HG03060 (cell line): ENCODE results near the gene PHF19.
A peak's percentile ranks its signal among the peaks of the same experiment; 100 is the strongest.

Experiments used
- ATAC-seq: cut with Tn5 transposase; IDR thresholded peaks from one replicate; pipeline ENCODE4 v1.9.1; 2021; ENCODE audit warnings: low read depth, moderate number of reproducible peaks; ENCODE audit not compliant: unreplicated experiment

PHF19 gene

DNA sequence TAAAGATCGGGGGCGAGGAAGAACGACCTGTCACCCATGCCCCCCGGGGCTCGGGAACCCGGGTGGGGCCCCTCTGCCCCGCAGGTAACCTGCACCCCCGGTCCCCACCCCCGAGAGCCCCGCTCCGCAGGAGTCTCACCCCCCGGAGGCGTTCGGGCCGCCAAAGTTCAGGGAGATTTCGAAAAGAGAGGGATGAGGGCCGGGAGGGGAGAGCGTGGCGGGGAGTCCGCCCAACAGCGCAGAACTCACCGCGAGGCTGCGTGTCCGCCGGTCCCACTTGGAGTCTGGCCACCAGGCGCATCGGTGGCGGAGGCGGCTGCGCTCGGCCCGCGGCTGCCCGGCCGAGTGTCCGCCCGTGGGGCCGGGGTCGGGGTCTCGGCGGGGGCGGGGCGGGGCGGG is at the start of gene PHF19:
Gene PHF19 (minus strand): TSS at position 347 of the 399 bp plus-strand sequence. CDS start 2,447 bp downstream, outside the sequence.
- no peak for ATAC-seq

DNA sequence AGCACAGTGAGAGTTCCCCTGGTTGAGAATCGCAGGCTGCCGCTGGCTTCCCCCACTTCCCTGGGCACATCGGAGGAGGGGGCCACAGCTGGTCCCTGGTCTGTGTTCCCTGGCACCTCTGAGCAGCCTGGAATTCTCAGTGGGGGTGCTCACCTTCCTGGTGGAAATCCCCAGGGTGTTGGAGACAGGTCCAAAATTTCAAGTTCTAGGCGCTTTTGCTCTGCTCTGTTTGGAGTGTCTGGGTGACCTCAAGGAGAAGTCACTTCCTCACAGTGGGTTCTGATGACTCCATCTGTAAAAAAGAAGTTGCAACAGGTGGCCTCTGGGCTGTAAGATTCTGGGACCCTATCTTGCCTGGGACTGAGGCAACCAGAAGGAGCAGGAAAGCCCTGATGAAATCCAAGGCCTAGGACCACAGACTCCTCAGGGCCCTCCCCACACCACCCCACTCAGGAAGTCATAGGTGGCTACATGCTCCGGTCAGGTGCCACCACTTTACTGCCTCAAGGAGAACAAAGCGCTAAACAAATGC is 49.5 kb upstream of the PHF19 start, which contains the start of gene TRAF1:
Gene TRAF1 (minus strand): TSS at position 400 of the 532 bp plus-strand sequence. CDS start 721 bp downstream, outside the sequence.
- ATAC-seq, result peak; percentile 4

DNA sequence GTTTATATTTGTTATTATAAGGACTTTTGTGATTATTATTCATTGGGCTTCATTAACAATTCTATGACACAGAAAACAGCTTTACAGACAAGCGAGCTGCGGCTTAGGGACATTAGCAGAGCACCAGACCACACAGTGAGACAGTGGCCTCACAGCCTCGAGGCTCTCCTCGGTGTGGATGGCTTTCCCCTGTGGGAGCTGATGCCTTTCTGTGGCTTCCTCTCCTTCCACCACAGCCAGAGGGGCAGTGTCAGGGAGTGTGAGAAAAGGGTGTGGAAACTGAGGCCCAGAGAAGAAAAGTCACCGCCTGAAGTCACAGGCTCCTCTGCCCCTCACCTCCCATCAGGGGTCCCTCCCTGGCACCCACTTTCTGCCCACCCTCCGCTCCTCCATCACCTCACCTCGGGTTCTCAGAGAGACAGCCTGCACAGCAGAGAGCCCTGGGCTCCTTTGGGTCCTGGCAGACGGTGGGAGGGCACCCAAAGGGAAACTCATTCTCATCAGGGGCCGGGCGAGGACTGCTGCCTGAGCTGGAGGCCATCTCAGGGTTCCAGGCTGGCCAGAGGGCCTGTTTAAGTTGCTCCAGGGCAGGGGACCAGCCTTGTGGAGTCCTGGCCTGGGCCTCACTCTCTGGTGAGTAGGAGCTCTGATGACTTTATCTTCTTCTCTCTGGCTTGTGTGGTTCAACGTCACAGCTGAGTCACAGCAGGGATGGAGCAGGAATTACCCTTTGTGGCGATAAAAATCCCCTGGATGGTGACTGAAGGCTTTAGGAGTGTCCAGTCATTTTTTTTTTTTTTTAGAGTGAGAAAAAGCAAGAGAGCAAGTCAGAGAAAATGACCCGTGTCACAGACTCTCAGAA is 48.8 kb upstream of the PHF19 start:
- ATAC-seq, result peak; percentile 31

DNA sequence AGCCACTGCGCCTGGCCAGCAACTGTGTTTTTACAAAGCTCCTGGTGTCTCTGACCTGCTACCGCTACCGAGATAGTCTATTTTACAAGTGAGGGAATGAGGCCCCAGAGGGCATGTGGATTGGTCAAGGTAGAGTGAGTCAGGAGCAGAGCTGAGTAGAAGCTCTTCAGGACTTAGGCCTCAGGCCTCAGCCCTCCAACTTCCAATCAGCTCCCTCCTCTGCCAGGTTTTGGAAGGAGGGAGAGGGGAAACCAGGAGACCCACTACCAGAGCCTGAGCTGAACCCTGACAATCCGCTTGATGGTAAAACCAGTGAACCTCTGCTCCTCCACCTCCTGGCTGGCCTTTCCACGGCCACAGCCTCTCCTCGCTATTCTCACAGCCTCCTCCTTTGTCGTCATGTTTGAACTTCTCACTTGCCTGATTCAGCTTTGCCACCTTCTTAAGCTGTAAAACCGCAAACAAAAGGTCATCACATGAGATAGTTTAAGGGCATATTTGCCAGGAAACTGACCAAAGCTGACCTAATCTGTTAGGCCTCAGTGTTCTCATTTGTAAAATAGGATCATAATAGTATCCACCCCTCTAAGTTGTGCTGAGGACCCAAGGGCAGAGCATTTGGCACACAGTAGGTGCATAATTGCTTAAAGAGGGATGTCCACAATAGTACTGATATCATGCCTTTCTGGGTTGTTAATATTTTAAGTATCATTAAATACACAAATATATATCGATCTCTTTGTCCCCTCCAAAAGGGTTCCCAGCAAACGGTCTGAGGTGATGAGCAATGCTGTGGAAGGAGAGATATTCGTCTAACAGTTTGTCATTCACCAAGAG is 47.9 kb upstream of the PHF19 start:
- no peak for ATAC-seq

DNA sequence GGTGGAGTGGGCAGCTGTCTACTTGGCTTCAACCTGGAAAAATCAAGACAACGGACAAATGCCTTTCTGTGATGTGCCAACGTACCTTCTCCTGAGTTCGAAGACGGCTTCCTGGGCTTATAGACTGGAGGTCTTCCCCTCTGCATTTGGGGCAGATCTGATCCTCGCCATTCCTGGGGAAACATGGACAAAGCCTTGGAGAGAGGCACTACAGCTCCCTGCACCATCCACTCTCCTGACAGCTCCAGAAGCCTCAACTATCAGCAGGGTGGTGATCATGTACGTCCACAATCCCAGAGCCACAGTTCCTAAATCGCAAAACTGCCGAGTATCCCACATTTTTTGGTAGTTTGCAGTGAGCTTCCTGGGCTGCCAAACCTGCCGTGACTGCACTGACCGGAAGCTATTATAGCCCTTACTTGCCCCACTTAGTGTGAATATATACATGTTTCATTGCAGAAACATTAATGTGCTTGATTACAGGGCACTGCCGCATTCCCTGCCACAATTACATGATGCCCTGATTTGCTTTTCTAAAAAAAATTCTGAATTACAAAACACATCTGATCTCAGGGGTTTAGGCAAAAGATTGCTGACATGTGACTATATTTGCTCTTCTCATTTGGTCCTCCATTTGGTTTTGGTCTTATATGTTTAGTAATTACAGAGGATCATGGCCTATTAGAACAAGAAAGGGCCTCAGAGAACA is 46.8 kb upstream of the PHF19 start:
- no peak for ATAC-seq

DNA sequence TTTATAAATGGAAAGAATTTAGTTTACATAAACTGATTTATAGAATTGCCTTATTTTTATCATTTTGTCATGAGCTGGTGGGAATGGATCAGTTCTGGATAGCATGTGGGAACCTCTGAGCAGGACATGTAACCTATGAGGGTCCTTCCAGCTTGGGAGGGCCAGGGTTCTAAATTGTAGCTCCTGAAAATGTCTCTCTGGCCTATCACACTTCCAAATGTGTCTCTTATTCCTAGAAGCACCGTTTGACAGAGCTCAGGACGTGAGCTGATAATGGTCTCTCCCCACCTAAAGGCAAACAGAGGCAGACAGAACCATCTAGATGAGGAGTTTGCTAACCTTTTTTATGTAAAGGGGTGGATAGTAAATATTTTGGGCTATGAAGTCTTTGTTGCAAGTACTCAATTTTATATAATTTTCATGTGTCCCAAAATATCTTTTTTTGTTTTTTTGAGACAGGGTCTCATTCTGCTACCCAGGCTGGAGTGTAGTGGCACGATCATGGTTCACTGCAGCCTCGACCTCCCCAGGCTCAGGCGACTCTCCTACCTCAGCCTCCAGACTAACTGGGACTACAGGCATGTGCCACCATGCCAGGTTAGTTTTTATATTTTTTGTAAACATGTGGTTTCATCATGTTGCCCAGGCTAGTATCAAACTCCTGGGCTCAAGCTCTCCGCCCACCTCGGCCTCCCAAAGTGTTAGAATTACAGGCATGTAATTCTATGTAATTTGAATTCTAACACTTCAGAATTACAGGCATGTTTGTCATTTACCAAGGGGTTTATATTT is 45.6 kb upstream of the PHF19 start:
- no peak for ATAC-seq

DNA sequence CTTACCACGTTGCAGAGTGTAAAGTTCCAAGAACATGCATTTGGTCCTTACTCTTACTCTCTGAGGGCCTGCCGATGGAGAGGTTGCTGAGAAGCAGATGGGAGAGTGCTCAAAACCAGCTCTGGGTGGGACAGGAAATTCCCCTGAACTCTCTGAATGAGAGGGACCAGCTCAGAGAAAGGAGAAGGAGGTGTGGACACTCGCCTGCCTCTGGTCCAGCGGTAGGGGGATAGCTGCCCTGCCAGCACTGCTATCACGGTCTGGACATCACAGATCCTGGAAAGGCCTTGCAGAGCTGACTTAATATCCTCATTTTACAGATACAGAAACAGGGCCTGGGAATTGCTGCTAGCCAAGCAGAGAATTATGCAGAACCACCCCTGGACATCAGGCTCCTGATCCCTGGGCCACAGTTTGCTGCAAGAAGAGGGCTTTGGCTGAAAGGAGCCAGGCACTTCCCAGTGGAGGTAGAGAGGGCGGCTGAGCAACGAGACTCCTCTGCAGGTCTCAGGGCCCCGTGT is 44.7 kb upstream of the PHF19 start:
- ATAC-seq, result no peak

DNA sequence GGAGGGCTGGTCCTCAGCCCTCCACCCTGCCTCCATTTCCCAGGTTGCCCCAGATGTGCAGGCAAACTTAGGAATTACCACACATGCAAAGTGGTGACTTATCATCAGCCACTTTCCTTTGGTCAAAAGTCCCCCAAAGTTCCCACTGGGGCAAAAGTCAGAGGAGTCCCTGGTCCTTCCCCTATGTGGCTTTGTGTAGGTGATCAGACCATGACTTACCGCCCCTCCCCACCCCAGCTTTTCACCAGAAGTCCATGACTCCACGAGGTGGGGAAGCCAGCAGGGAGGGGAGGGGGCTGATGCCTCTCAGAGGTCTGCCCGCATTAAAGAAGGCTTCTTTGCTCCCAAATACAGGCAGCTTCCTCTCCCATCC is 43.8 kb upstream of the PHF19 start:
- ATAC-seq, result no peak

DNA sequence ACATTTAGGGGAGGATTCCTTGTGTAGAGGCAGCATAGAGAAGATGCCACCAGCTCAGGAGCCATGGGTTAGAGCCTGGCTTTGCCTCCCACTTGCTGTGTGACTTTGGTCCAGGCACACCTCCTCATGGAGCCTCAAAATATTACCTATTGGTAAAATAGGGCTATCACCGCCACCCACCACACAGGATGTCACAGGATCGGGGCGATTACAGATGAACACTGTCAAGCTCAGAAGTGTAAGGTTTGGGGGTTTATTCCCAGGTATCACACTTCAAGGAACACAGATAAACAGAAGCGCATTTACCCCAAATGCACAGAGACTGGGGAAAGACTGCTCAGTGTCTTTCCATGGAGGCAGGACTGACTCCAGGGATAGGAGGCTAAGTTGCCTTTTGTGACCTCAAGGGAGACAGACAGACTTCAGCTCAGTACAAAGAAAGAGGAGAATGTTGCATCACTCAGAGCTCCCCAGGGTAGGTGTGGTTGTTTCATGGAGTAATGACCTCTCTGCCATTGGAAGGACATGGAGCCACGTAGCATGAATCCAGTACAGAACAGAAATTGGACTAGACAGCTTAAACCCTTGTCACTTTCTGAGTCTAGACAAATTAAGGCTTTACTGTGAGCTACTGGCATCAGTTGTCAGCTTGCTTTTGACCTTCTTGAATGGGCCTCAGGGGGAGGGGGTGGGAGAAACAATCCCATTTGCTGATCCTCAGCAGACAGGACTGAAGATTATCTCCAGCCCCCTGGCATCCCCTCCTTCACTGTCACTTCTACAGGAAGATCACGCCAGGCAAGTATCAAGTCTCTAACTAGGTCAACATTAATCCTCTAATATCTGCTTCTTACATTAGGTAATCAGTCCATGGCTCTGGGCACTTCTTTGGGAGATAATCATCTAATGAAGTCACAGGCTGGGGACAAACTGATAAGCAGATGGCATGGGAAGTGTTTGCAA is 43.1 kb upstream of the PHF19 start:
- no peak for ATAC-seq

DNA sequence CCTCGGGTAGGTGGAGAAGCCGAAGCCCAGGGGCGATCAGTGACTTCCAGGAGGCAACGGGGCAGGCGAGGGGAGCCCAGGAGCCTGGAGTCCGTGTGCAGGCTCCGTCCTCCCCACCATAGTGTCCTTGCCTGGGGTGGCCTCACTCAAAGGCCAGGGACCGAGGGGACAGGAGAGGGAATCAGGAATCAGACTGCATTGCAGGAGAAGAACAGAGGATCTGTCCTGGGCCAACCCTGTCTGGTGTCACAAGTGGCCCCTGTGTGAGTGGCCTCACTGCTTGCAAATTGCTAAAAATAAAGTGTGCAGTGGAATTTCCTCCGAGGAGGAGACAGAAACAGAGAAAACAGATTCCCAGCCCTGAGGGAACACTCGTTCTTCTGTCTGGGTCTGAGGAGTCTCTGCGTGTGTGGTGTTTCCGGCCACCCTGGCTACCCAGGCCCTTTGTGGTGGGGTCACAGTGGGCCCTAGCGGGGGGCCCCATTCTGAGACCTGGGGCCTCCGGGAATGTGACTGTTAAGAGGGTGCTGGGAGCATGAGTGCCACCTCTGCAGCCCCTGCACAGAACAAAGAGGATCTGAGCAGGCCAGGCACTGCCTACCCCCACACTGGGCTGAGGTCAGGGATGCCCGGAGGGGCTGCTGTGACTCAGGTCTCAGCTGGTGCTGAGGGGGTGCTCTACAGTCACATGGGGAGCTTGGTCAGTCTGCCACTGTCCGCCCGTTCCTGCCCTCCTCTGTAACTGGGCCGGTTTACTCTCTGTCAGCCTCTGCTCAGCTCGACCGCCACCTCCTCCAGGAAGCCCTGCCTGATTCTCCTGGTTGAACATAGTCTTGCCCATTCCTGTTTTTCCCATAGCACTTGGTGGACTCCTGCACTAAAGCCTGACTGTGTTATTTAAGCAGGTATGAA is 42.2 kb upstream of the PHF19 start:
- ATAC-seq, result no peak

DNA sequence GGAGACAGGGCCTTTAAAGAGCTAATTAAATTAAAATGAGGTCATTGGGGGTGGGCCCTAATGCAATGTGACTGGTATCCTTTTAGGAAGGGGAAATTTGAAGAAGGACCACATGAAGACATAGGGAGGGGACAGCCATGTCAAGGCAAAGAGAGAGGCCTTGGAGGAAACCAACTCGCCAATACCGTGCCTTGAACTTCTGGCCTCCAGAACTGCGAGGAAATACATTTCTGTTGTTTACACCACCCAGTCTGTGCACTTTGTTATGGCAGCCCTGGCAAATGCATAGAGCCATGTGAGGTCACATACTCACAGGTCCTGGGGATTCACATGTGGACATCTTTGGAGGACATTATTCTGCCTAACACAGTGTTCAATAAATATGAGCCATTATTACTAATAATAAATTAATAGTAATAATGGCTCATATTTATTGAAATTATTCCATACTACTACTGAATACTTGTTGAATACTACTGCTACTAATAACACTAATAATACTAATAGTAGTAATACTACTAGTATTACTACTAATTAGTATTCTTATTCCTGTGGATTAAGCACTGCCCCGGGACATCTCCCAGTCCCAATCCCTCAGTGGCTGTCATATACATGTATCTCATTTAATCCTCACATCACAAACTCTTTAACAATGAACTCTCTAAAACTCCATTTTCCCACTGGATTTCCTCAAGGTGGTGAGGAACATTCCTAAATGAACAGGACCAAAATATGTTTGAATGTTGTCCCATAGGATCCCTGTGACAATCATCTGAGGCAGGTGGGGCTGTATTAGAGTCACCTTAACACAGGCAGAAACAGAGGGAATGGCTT is 41.2 kb upstream of the PHF19 start:
- ATAC-seq, result no peak

DNA sequence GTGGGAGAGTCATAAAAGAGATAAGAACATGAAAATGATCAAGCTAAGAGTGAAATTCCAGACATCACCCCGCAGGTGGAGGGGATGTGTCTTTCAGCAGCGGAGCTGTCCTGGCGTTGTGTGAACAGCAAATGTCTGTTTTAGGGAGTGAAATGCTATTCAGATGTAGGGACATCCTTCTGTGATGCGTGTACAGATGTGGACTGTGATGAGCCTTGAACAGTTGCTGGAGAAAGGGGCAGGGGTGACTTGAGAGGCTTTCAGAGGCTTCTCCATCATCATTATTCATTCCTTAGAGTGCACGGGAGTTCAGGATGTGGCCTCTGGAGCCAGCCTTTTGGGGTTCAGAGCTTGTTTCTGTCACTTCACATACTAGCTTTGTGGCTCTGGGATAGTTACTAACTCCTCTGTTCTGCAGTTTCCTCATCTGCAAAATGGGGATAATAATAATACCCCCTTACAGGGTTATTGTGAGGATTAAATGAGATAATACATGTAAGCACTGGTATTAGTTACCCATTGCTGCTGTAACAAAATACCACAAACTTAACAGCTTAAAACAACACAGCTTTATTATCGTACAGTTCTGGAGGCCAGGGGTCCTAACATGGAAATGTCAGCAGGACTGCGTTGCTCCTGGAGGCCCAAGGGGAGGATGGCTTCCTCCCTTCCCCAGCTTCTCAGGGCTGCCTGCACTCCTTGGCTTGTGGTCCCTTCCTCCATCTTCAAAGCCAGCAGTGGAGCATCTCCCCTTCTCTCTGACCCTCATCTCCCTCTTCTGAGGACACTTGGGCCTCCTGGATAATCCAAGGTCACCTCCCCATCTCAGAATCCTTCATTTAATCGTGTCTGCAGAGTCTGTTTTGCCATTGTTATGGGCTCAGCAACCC is 40.2 kb upstream of the PHF19 start:
- ATAC-seq, result no peak

DNA sequence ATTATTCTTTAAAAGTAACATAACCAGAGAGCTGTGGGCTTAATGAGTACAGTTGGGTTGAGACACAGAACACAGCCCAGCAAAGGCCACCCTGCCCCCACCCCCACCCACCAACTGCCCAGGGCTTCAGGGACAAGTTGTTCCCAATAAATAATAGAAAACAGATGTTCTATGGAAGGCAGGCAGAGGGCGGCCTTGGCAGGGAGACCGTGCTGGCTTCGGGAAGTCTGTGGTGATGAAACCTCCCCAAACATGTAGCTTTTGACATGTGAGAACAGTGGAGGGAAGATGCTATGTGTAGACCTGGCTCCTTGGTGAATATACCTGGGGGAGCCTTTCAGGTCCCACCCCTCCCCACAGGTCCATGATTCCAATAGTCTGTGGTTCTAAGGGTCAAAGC is 39.6 kb upstream of the PHF19 start:
- no peak for ATAC-seq

DNA sequence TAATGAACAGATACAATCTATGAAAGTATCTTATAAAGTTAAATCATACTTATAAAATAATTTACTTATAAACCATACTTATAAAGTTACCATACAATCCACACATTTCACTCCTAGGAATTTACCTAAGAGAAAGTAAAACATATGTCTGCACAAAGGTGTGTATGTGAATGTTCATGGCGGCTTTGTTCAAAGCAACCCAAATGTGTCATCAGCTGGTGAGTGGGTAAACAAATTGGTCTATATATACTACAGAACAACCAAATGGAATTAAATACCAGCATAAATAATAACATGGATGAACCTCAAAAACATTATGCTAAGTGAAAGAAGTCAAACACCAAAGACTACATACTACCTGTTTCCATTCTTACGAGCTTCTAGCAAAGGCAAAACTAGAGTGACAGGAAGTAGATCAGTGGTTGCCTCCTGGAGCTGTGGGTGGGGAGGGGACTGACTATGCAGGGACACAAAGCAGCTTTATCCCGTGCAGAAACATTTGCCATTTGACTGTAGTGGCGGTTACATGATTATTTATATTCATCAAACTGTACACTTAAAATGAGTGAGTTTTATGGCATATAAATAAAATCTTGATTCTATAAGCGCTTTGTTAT is 39.0 kb upstream of the PHF19 start:
- ATAC-seq, result no peak

DNA sequence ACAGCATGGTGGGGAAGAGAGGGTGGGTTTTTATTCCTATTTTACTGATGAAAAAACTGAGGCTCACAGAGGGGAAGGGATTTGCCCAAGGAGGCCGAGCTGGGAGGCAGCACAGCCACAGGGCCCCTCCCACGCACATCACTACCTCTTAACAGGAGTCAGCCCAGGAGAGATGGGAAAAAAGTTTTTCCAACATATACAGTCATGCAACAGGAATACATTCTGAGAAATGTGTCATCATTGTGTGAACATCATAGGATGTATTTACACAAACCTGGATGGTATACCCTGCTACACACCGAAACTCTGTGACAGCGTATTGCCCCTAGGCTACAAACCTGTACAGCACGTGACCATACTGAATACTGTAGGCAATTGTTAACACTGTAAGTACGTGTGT is 38.0 kb upstream of the PHF19 start:
- ATAC-seq, result no peak
